ENCODE measurements around the gene SELENOO.

The SELENOO gene

GRCh38 chr22:50247748-50248147, 46.9 kb downstream of the SELENOO start:
- H3K4me2 ChIP-seq (ENCODE audit: low read length), result peak overlapping the region; percentile 12; the same call in 1 of the 2 replicates

GRCh38 chr22:50248196-50249081, 47.6 kb downstream of the SELENOO start:
- peaks cover 3% of the 10 kb centered on the region; the same call in 1 of the 2 replicates for H4K20me1 ChIP-seq (ENCODE audit: control insufficient read depth, insufficient read depth, low read depth, low read length)
- no peaks in the 10 kb centered on the region for H3K27me3 ChIP-seq (ENCODE audit: control insufficient read depth, low read length)
- no peak overlapping the region for H3K4me3 ChIP-seq (ENCODE audit: low read length)
- peaks cover 39% of the 10 kb centered on the region for H3K36me3 ChIP-seq (ENCODE audit: control insufficient read depth, low read length)
- peaks cover 41% of the 10 kb centered on the region for H3K4me1 ChIP-seq (ENCODE audit: control insufficient read depth, low read length)
- H3F3A ChIP-seq (ENCODE audit: control insufficient read depth, insufficient read depth), result peaks cover 7% of the 10 kb centered on the region
- TF ChIP-seq EZH2phosphoT487 (IDR thresholded peaks at IDR 0.05; ENCODE audit: borderline replicate concordance, low read length), result no peak
- TF ChIP-seq CTCF (IDR thresholded peaks at IDR 0.05; ENCODE audit: low read depth, low read length, poor library complexity, severe bottlenecking), result no peak
- H3K9me2 ChIP-seq (replicated peaks; ENCODE audit: control insufficient read depth, low read length), result no peaks in the 10 kb centered on the region
- H3K27ac ChIP-seq (ENCODE audit: low read depth, low read length), result no peak overlapping the region
- no peaks in the 10 kb centered on the region for H3K9me3 ChIP-seq (ENCODE audit: control insufficient read depth, insufficient read depth, low read length)
- H3K79me2 ChIP-seq (ENCODE audit: control insufficient read depth, low read length), result peaks cover 46% of the 10 kb centered on the region
- peak overlapping the region; percentile 12; the same call in 1 of the 2 replicates for H3K4me2 ChIP-seq (ENCODE audit: low read length)

More at GRCh38 chr22:50247748-50248147, 46.9 kb downstream of the SELENOO start:
- H3K9me3 ChIP-seq (ENCODE audit: control insufficient read depth, insufficient read depth, low read length), result no peaks in the 10 kb centered on the region
- peaks cover 35% of the 10 kb centered on the region for H3K36me3 ChIP-seq (ENCODE audit: control insufficient read depth, low read length)
- H3K27ac ChIP-seq (ENCODE audit: low read depth, low read length), result no peak overlapping the region
- no peak for TF ChIP-seq CTCF (IDR thresholded peaks at IDR 0.05; ENCODE audit: low read depth, low read length, poor library complexity, severe bottlenecking)
- no peak for TF ChIP-seq EZH2phosphoT487 (IDR thresholded peaks at IDR 0.05; ENCODE audit: borderline replicate concordance, low read length)
- no peaks in the 10 kb centered on the region for H3K9me2 ChIP-seq (replicated peaks; ENCODE audit: control insufficient read depth, low read length)
- peaks cover 41% of the 10 kb centered on the region for H3K4me1 ChIP-seq (ENCODE audit: control insufficient read depth, low read length)
- H4K20me1 ChIP-seq (ENCODE audit: control insufficient read depth, insufficient read depth, low read depth, low read length), result peaks cover 3% of the 10 kb centered on the region; the same call in 1 of the 2 replicates
- peaks cover 53% of the 10 kb centered on the region for H3K79me2 ChIP-seq (ENCODE audit: control insufficient read depth, low read length)
- H3F3A ChIP-seq (ENCODE audit: control insufficient read depth, insufficient read depth), result peaks cover 6% of the 10 kb centered on the region; the same call in 1 of the 2 replicates
- no peak overlapping the region for H3K4me3 ChIP-seq (ENCODE audit: low read length)
- H3K27me3 ChIP-seq (ENCODE audit: control insufficient read depth, low read length), result no peaks in the 10 kb centered on the region

GRCh38 chr22:50249341-50250248, 48.8 kb downstream of the SELENOO start:
- H3K4me2 ChIP-seq (ENCODE audit: low read length), result peak overlapping the region; percentile 96
- H3K36me3 ChIP-seq (ENCODE audit: control insufficient read depth, low read length), result peaks cover 40% of the 10 kb centered on the region
- H3K9me3 ChIP-seq (ENCODE audit: control insufficient read depth, insufficient read depth, low read length), result no peaks in the 10 kb centered on the region
- H4K20me1 ChIP-seq (ENCODE audit: control insufficient read depth, insufficient read depth, low read depth, low read length), result peaks cover 3% of the 10 kb centered on the region; the same call in 1 of the 2 replicates
- H3K79me2 ChIP-seq (ENCODE audit: control insufficient read depth, low read length), result peaks cover 34% of the 10 kb centered on the region
- no peaks in the 10 kb centered on the region for H3K27me3 ChIP-seq (ENCODE audit: control insufficient read depth, low read length)
- TF ChIP-seq EZH2phosphoT487 (IDR thresholded peaks at IDR 0.05; ENCODE audit: borderline replicate concordance, low read length), result no peak
- no peak for TF ChIP-seq CTCF (IDR thresholded peaks at IDR 0.05; ENCODE audit: low read depth, low read length, poor library complexity, severe bottlenecking)
- H3K27ac ChIP-seq (ENCODE audit: low read depth, low read length), result no peak overlapping the region
- H3K4me3 ChIP-seq (ENCODE audit: low read length), result peak overlapping the region; percentile 96
- H3K9me2 ChIP-seq (replicated peaks; ENCODE audit: control insufficient read depth, low read length), result no peaks in the 10 kb centered on the region
- peaks cover 41% of the 10 kb centered on the region for H3K4me1 ChIP-seq (ENCODE audit: control insufficient read depth, low read length)
- H3F3A ChIP-seq (ENCODE audit: control insufficient read depth, insufficient read depth), result peaks cover 7% of the 10 kb centered on the region
